ENCODE results near the gene PITX3. TPM values are rescaled to one million over a fixed set of nuclear protein-coding genes. Genes with fewer than 3 reads are reported as not detected.

The PITX3 gene
- 4.1 TPM for polyA plus RNA-seq (2013, experiment 1 of 2)
- 4.1 TPM for polyA plus RNA-seq (2013, experiment 2 of 2)

- H3K27ac ChIP-seq (ENCODE audit: low read depth, low read length, severe bottlenecking): no peak within 1 kb of the TSS
- 1% methylated on average over 44 to 57 of the region's 57 CpGs for WGBS, 2 experiments (ENCODE audit: insufficient coverage in 2 of 2)
- H3K4me1 ChIP-seq (ENCODE audit: control insufficient read depth, insufficient read depth, low read length, poor library complexity, severe bottlenecking): peaks cover 9% of the 10 kb centered on the region
These were observed at the start of gene PITX3 for GRCh38 chr10:102241444-102242117. Gene PITX3 (minus strand): TSS chr10:102241512. CDS start chr10:102232080, 9,432 bp downstream.

GRCh38 chr10:102289840-102290239, 48.5 kb upstream of the PITX3 start:
- Histone ChIP-seq H3K4me3 (ENCODE audit: extremely low read depth, insufficient read depth, low read length, poor library complexity, severe bottlenecking) (no peak overlapping the region), H3K36me3 (ENCODE audit: control insufficient read depth, insufficient read depth, low read length) (peaks cover 20% of the 10 kb centered on the region), H3K9me3 (ENCODE audit: control insufficient read depth, low read length) (no peaks in the 10 kb centered on the region), H3K4me1 (ENCODE audit: control insufficient read depth, insufficient read depth, low read length, poor library complexity, severe bottlenecking) (no peaks in the 10 kb centered on the region), H3K27ac (ENCODE audit: low read depth, low read length, severe bottlenecking) (no peak overlapping the region)
- 93 to 100% methylated on average over 2 to 3 of the region's 3 CpGs for WGBS, 2 experiments (ENCODE audit: insufficient coverage in 2 of 2)

More at GRCh38 chr10:102241444-102242117, at the start of gene PITX3:
- H3K36me3 ChIP-seq (ENCODE audit: control insufficient read depth, insufficient read depth, low read length): no peaks in the 10 kb centered on the region
- no peaks in the 10 kb centered on the region for H3K9me3 ChIP-seq (ENCODE audit: control insufficient read depth, low read length)
- peak within 1 kb of the TSS; percentile 52 for H3K4me3 ChIP-seq (ENCODE audit: extremely low read depth, insufficient read depth, low read length, poor library complexity, severe bottlenecking)

- 89 to 100% methylated on average over 1 to 2 of the region's 2 CpGs for WGBS, 2 experiments (ENCODE audit: insufficient coverage in 2 of 2)
- H3K4me1 ChIP-seq (ENCODE audit: control insufficient read depth, insufficient read depth, low read length, poor library complexity, severe bottlenecking): no peaks in the 10 kb centered on the region
- H3K4me3 ChIP-seq (ENCODE audit: extremely low read depth, insufficient read depth, low read length, poor library complexity, severe bottlenecking): no peak overlapping the region
- H3K36me3 ChIP-seq (ENCODE audit: control insufficient read depth, insufficient read depth, low read length): peaks cover 20% of the 10 kb centered on the region
- no peak overlapping the region for H3K27ac ChIP-seq (ENCODE audit: low read depth, low read length, severe bottlenecking)
- no peaks in the 10 kb centered on the region for H3K9me3 ChIP-seq (ENCODE audit: control insufficient read depth, low read length)
These were observed 48.0 kb upstream of the PITX3 start for GRCh38 chr10:102289356-102289755.

- Histone ChIP-seq H3K9me3 (ENCODE audit: control insufficient read depth, low read length) (no peaks in the 10 kb centered on the region), H3K4me3 (ENCODE audit: extremely low read depth, insufficient read depth, low read length, poor library complexity, severe bottlenecking) (no peak overlapping the region), H3K36me3 (ENCODE audit: control insufficient read depth, insufficient read depth, low read length) (peaks cover 28% of the 10 kb centered on the region), H3K4me1 (ENCODE audit: control insufficient read depth, insufficient read depth, low read length, poor library complexity, severe bottlenecking) (no peaks in the 10 kb centered on the region), H3K27ac (ENCODE audit: low read depth, low read length, severe bottlenecking) (no peak overlapping the region)
- WGBS, 2 experiments (ENCODE audit: insufficient coverage in 2 of 2): 83 to 87% methylated on average over 3 to 4 of the region's 4 CpGs
These were observed 46.7 kb upstream of the PITX3 start for GRCh38 chr10:102287991-102288390.

GRCh38 chr10:102287538-102287937, 46.2 kb upstream of the PITX3 start:
- Histone ChIP-seq H3K27ac (ENCODE audit: low read depth, low read length, severe bottlenecking) (no peak overlapping the region), H3K36me3 (ENCODE audit: control insufficient read depth, insufficient read depth, low read length) (peaks cover 28% of the 10 kb centered on the region), H3K4me3 (ENCODE audit: extremely low read depth, insufficient read depth, low read length, poor library complexity, severe bottlenecking) (no peak overlapping the region), H3K4me1 (ENCODE audit: control insufficient read depth, insufficient read depth, low read length, poor library complexity, severe bottlenecking) (no peaks in the 10 kb centered on the region), H3K9me3 (ENCODE audit: control insufficient read depth, low read length) (no peaks in the 10 kb centered on the region)

- WGBS, 2 experiments (ENCODE audit: insufficient coverage in 2 of 2): 83 to 100% methylated on average over 1 of the region's 2 CpGs
- H3K27ac ChIP-seq (ENCODE audit: low read depth, low read length, severe bottlenecking): no peak overlapping the region
- H3K9me3 ChIP-seq (ENCODE audit: control insufficient read depth, low read length): no peaks in the 10 kb centered on the region
- no peaks in the 10 kb centered on the region for H3K4me1 ChIP-seq (ENCODE audit: control insufficient read depth, insufficient read depth, low read length, poor library complexity, severe bottlenecking)
- H3K36me3 ChIP-seq (ENCODE audit: control insufficient read depth, insufficient read depth, low read length): peaks cover 28% of the 10 kb centered on the region
- no peak overlapping the region for H3K4me3 ChIP-seq (ENCODE audit: extremely low read depth, insufficient read depth, low read length, poor library complexity, severe bottlenecking)
These were observed 44.9 kb upstream of the PITX3 start for GRCh38 chr10:102286216-102286615.

GRCh38 chr10:102285133-102285532, 43.8 kb upstream of the PITX3 start:
- 83 to 100% methylated on average over 1 of the region's 2 CpGs for WGBS, 2 experiments (ENCODE audit: insufficient coverage in 2 of 2)
- H3K9me3 ChIP-seq (ENCODE audit: control insufficient read depth, low read length): no peaks in the 10 kb centered on the region
- H3K4me1 ChIP-seq (ENCODE audit: control insufficient read depth, insufficient read depth, low read length, poor library complexity, severe bottlenecking): peaks cover 8% of the 10 kb centered on the region
- H3K4me3 ChIP-seq (ENCODE audit: extremely low read depth, insufficient read depth, low read length, poor library complexity, severe bottlenecking): no peak overlapping the region
- H3K27ac ChIP-seq (ENCODE audit: low read depth, low read length, severe bottlenecking): no peak overlapping the region
- peaks cover 28% of the 10 kb centered on the region for H3K36me3 ChIP-seq (ENCODE audit: control insufficient read depth, insufficient read depth, low read length)

GRCh38 chr10:102284531-102284930, 43.2 kb upstream of the PITX3 start:
- Histone ChIP-seq H3K36me3 (ENCODE audit: control insufficient read depth, insufficient read depth, low read length) (peaks cover 24% of the 10 kb centered on the region), H3K4me1 (ENCODE audit: control insufficient read depth, insufficient read depth, low read length, poor library complexity, severe bottlenecking) (peaks cover 14% of the 10 kb centered on the region), H3K9me3 (ENCODE audit: control insufficient read depth, low read length) (no peaks in the 10 kb centered on the region), H3K27ac (ENCODE audit: low read depth, low read length, severe bottlenecking) (no peak overlapping the region), H3K4me3 (ENCODE audit: extremely low read depth, insufficient read depth, low read length, poor library complexity, severe bottlenecking) (no peak overlapping the region)
- WGBS, 2 experiments (ENCODE audit: insufficient coverage in 2 of 2): no CpG with 5 or more reads among the region's 2 CpGs

- Histone ChIP-seq H3K36me3 (ENCODE audit: control insufficient read depth, insufficient read depth, low read length) (peaks cover 24% of the 10 kb centered on the region), H3K9me3 (ENCODE audit: control insufficient read depth, low read length) (no peaks in the 10 kb centered on the region), H3K4me1 (ENCODE audit: control insufficient read depth, insufficient read depth, low read length, poor library complexity, severe bottlenecking) (peaks cover 14% of the 10 kb centered on the region), H3K4me3 (ENCODE audit: extremely low read depth, insufficient read depth, low read length, poor library complexity, severe bottlenecking) (no peak overlapping the region), H3K27ac (ENCODE audit: low read depth, low read length, severe bottlenecking) (no peak overlapping the region)
- WGBS, 2 experiments (ENCODE audit: insufficient coverage in 2 of 2): 94 to 100% methylated on average over 1 to 2 of the region's 2 CpGs
These were observed 42.6 kb upstream of the PITX3 start for GRCh38 chr10:102283890-102284289.

- H3K4me1 ChIP-seq (ENCODE audit: control insufficient read depth, insufficient read depth, low read length, poor library complexity, severe bottlenecking): peaks cover 14% of the 10 kb centered on the region
- H3K9me3 ChIP-seq (ENCODE audit: control insufficient read depth, low read length): no peaks in the 10 kb centered on the region
- no peak overlapping the region for H3K27ac ChIP-seq (ENCODE audit: low read depth, low read length, severe bottlenecking)
- H3K4me3 ChIP-seq (ENCODE audit: extremely low read depth, insufficient read depth, low read length, poor library complexity, severe bottlenecking): no peak overlapping the region
- H3K36me3 ChIP-seq (ENCODE audit: control insufficient read depth, insufficient read depth, low read length): peaks cover 24% of the 10 kb centered on the region
- 65 to 71% methylated on average over 2 of the region's 2 CpGs for WGBS, 2 experiments (ENCODE audit: insufficient coverage in 2 of 2)
These were observed 42.2 kb upstream of the PITX3 start for GRCh38 chr10:102283488-102283887.

GRCh38 chr10:102281102-102281487, 39.8 kb upstream of the PITX3 start:
- Histone ChIP-seq H3K4me3 (ENCODE audit: extremely low read depth, insufficient read depth, low read length, poor library complexity, severe bottlenecking) (no peak overlapping the region), H3K27ac (ENCODE audit: low read depth, low read length, severe bottlenecking) (peak overlapping the region; percentile 85), H3K36me3 (ENCODE audit: control insufficient read depth, insufficient read depth, low read length) (peaks cover 22% of the 10 kb centered on the region), H3K9me3 (ENCODE audit: control insufficient read depth, low read length) (no peaks in the 10 kb centered on the region), H3K4me1 (ENCODE audit: control insufficient read depth, insufficient read depth, low read length, poor library complexity, severe bottlenecking) (peaks cover 14% of the 10 kb centered on the region)
- WGBS, 2 experiments (ENCODE audit: insufficient coverage in 2 of 2): 80% methylated on average over 1 of the region's 3 CpGs; no CpG with 5 or more reads in 1 of the 2 experiments

All from mesodermal cell (in vitro differentiated cells).